Type B pancreatic cell (in vitro differentiated cells): Measurements from ENCODE around the gene PLCB1. TPM values are rescaled to one million over a fixed set of nuclear protein-coding genes. Genes with fewer than 3 reads are reported as not detected.

Experiments used
- DNase-seq: peaks from one replicate; pipeline ENCODE4 v3.0.0; 2021; ENCODE audit warnings: mixed read lengths; ENCODE audit not compliant: unreplicated experiment; ENCODE audit errors: extremely low spot score
- H3K27ac Mint-ChIP-seq: 2 replicates; pipeline ENCODE4 v1.8.0; 2021; ENCODE audit warnings: mild to moderate bottlenecking, mixed read lengths
- H3K27me3 Mint-ChIP-seq: 2 replicates; pipeline ENCODE4 v1.8.0; 2021; ENCODE audit warnings: mixed read lengths
- H3K36me3 Mint-ChIP-seq: 2 replicates; pipeline ENCODE4 v1.8.0; 2021; ENCODE audit warnings: mixed read lengths
- H3K4me1 Mint-ChIP-seq: one replicate; pipeline ENCODE4 v1.8.0; 2021; ENCODE audit warnings: mixed read lengths; ENCODE audit not compliant: unreplicated experiment
- H3K4me3 Mint-ChIP-seq: 2 replicates; pipeline ENCODE4 v1.8.0; 2021; ENCODE audit warnings: mild to moderate bottlenecking, mixed read lengths
- H3K9me3 Mint-ChIP-seq: 2 replicates; pipeline ENCODE4 v1.8.0; 2021; ENCODE audit warnings: mixed read lengths
- total RNA-seq: library from RNA; stranded (reverse); gene quantifications from 2 replicates; pipeline ENCODE4 v1.2.1, GENCODE V29; 2021; ENCODE audit warnings: low replicate concordance
- TF ChIP-seq, protein P1 (sequence below): fragments of 200-600 bp; sonication (generic); conservative IDR thresholded peaks from 2 replicates; pipeline ENCODE4 v1.5.0; 2021; ENCODE audit warnings: antibody characterized with exemption, mild to moderate bottlenecking

The PLCB1 gene
- total RNA-seq, 1 donor from 2014 or later, result 17.9 TPM

GRCh38 chr20:8714206-8714605 is 582.1 kb downstream of the PLCB1 start:
- Mint-ChIP-seq H3K36me3 (no peaks in the 10 kb centered on the region), H3K27ac (no peak overlapping the region), H3K4me3 (no peak overlapping the region), H3K27me3 (no peaks in the 10 kb centered on the region), H3K9me3 (no peaks in the 10 kb centered on the region), H3K4me1 (no peaks in the 10 kb centered on the region)
- no peak for DNase-seq
- TF ChIP-seq, protein P1, sequence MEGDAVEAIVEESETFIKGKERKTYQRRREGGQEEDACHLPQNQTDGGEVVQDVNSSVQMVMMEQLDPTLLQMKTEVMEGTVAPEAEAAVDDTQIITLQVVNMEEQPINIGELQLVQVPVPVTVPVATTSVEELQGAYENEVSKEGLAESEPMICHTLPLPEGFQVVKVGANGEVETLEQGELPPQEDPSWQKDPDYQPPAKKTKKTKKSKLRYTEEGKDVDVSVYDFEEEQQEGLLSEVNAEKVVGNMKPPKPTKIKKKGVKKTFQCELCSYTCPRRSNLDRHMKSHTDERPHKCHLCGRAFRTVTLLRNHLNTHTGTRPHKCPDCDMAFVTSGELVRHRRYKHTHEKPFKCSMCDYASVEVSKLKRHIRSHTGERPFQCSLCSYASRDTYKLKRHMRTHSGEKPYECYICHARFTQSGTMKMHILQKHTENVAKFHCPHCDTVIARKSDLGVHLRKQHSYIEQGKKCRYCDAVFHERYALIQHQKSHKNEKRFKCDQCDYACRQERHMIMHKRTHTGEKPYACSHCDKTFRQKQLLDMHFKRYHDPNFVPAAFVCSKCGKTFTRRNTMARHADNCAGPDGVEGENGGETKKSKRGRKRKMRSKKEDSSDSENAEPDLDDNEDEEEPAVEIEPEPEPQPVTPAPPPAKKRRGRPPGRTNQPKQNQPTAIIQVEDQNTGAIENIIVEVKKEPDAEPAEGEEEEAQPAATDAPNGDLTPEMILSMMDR, result no peak

DNA sequence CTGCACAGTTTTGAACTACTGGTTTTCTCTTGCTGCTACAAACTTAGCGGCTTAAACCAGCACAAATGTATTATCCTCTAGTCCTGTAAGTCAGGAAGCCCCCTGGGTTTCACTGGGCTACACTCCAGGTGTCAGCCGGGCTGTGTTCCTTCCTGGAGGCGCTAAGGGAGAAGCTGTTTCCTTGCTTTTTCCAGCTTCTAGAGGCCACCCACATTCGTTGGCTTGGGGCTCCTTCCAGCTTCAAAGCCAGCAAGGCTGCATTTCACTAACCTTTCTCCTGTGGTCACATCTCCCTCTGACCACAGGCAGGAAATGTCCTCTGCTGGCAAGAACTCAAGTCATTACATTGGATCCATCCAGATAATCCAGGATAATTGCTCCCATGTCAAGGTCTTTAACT is 586.2 kb downstream of the PLCB1 start:
- Mint-ChIP-seq H3K27ac (no peak overlapping the region), H3K4me1 (peaks cover 10% of the 10 kb centered on the region), H3K4me3 (no peak overlapping the region), H3K36me3 (no peaks in the 10 kb centered on the region), H3K27me3 (no peaks in the 10 kb centered on the region), H3K9me3 (no peaks in the 10 kb centered on the region)
- DNase-seq, result no peak
- TF ChIP-seq, protein P1, result no peak

DNA sequence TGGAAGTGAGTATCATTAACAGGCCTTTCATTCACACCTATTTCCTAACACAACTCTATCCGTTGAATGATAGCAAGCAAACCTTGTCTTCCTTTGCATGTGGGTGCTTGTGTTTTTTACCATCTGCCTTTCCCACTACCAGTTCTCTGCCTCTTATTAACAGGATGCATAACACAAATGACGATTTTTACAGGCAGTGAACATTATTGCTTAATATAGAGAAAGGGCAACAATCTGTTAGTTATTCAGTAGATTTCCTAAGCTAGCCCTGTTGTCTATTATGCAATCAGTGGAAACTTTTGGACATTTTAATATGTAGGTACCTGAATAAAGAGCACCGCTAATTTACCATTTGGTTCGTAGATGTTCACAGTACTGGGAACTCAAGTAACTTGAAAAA is 588.0 kb downstream of the PLCB1 start:
- Mint-ChIP-seq H3K4me3 (no peak overlapping the region), H3K36me3 (no peaks in the 10 kb centered on the region), H3K27me3 (no peaks in the 10 kb centered on the region), H3K27ac (no peak overlapping the region), H3K4me1 (peaks cover 10% of the 10 kb centered on the region), H3K9me3 (no peaks in the 10 kb centered on the region)
- TF ChIP-seq, protein P1, result no peak
- DNase-seq, result no peak

GRCh38 chr20:8721098-8721497 is 589.0 kb downstream of the PLCB1 start:
- H3K4me1 Mint-ChIP-seq, result peaks cover 10% of the 10 kb centered on the region
- no peak overlapping the region for H3K27ac Mint-ChIP-seq
- TF ChIP-seq, protein P1, result peak; percentile 90

DNA sequence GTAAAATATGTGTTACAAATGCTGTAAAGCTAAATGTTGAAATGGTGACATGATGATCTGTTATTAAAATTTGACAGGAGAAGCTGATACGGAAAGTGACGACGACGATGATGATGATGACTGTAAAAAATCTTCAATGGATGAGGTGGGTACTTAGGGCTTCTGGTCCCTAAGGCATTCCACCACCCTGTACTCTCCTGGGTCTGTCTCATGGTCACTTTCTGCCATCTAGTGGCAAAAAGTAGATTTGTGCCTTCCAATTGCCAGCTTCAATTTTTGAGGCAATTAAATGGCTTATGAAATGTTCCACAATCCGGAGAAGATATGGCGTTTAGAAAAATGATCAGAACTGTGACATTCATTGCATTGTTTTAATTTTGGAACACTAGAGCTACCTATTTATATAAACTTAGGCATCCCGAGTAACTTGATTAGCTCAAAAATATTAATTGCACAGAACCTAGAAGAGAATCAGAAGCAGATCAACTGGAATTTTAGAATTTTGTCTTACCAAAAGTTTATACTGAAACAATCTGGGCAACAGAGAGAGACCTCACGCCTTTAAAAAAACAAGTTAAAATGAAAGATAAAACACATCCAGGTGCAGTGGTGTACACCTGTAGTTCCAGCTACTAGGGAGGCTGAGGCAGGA is 590.3 kb downstream of the PLCB1 start:
- H3K4me3 Mint-ChIP-seq, result no peak overlapping the region

More at GRCh38 chr20:8721098-8721497, 589.0 kb downstream of the PLCB1 start:
- Mint-ChIP-seq H3K9me3 (no peaks in the 10 kb centered on the region), H3K27me3 (no peaks in the 10 kb centered on the region), H3K36me3 (no peaks in the 10 kb centered on the region), H3K4me3 (no peak overlapping the region)
- DNase-seq, result no peak

More for the DNA sequence above, 590.3 kb downstream of the PLCB1 start:
- TF ChIP-seq, protein P1, result peak; percentile 91
- Mint-ChIP-seq H3K36me3 (no peaks in the 10 kb centered on the region), H3K27me3 (no peaks in the 10 kb centered on the region), H3K4me1 (peaks cover 10% of the 10 kb centered on the region), H3K27ac (no peak overlapping the region), H3K9me3 (no peaks in the 10 kb centered on the region)
- DNase-seq, result no peak
